Measurements from ENCODE around the gene DIP2C.

Gene DIP2C

DNA sequence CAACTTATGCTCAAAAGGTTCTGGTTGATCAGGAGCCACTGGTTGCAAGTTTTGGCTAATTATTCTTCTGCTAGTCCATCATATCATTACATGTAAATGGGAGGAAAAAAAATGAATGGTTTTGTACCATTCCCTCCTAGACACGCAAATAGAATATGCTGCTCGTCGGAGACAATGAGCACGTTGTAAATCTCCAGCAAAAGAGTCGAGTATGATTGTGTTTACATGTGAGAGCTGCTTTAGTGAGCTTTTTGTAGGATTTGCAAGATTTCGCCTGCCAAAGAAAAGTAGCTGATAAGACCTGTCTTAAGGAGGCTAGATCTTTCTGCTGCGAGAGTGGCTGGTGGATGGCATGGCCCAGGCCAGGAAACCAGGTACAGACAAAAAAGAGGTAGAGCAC lies 445.2 kb downstream of the DIP2C start:
- DNase-seq = no peak

DNA sequence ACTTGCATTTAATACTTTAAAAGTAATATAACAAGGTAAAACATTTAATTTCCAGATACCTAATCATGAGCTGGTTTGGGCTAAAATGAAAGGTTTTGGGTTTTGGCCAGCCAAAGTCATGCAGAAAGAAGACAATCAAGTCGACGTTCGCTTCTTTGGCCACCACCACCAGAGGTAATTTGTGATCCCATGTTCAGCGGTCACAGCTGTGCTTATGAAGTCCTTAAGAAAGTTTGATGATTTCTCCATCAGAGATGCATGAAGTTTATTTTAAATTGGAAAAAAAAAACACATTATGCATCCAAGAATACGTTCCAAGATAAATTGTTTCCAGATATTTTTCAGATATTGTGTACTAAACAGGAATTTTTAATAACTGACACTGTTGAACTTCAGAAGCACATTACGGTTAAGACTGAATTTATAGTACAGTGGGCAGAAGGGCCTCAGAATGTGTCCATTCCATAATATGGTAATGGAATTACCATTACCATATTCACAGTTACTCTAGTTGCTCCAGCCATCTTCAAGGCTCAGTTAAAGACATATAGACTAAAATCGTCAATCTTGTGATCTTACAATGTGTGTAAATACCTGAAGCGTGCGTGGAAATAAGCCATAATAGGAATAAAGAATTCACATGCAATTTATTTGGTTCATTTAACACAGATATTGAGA lies 447.4 kb downstream of the DIP2C start:
- no peak for DNase-seq

DNA sequence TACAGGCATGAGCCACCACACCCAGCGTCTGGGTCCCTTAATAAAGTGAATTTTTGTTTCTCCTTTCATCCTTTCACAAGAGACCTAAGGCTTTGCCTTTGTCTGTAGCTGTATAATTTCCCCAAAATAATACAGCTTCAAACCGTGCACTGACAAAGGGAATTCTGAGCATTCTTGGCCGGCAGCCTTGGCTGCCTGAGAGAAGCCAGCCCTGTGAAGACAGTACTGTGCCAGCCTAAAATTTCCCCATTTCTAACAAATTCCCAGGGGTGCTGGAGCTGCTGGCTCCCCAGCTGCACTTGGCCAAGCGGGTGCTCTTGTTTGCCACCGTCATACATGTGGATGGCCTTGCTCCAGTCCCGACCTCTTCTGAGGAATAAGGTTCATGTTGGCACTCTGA lies 448.0 kb downstream of the DIP2C start:
- no peak for DNase-seq

DNA sequence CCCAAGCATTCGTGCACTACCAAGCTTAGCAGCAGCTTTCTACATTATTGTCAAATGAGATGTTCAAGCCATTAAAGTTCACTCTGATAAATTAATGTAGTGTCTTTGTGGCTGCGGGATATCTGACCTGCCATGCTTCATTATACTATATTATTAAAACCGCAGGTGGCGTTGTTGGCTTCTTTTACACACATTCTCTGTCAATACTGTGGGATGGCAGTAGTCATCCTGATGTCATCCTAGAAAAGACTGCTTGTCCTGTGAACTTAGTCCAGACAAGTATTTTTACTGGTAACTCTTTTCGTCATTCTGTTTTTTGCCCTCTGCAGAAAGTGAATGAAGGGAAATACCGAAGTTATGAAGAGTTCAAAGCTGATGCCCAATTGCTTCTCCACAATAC lies 450.4 kb downstream of the DIP2C start:
- DNase-seq = no peak

DNA sequence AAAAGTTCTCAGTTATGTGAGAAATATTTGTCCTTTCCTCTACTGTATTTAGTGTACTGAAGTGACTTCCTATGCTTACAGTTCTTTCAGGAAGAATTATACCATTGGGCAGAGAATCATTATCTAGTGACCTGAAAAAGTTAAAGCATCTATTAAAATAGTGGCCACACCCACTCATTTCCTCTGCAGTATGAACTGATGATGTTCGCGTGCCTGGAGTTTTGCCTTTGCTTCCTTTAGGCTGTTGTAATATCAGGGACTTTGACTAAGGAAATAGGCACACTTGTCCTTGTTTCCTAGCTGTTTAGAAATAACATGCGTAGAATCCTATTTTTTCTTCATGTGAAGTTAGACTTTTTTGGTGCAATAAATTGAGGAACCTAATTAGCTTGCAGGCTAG lies 453.6 kb downstream of the DIP2C start:
- no peak for DNase-seq

DNA sequence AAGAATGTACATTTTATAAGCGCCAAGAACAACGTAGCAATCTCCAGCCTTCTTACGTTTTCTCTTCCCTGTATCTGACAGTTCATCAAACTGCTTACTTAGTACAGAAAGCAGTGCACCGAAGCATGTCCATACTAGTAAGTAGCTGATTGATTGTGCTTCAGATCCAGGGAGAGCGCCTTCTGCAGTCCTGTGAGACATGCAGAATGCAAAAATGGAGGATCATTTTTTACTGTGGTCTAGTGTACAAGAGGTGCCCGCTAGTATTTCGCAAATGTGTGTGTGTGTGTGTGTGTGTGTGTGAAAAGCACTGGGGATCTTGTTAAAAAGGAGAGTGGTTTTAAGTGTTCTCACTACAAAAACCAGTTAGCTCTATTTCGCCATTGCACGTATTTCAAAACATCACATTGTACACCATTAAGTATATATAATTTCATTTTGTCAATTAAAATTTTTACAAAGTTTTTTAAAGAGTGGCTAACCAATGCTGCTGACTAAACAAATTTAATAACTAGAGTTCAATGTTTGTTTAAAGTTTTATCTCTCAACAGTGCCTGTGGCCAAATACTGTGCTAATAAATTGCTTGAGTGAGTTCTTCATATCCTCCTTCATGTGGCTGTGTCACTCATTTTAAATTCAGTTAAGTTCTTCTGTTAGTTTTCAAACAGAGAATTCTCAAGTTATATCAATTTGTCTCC lies 454.6 kb downstream of the DIP2C start:
- DNase-seq = no peak

DNA sequence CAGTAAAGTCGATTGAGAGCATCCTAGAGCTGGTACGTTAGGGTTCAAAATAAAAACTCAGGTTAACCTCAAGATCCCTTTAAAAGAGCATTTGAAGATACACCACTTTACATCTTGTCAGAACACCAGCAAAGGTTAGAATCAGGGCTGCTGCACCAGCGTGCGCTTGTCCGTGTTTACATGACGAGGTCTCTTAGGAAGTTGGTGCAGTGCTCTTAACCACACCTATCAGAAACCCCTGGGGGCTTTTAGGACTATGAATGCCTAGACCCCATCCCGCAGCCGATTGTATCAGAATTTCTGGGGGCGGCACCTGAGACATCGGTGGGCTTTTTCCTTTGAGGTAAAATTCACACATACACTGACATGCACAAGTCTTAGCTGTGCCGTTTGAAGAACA lies 456.6 kb downstream of the DIP2C start:
- no peak for DNase-seq

DNA sequence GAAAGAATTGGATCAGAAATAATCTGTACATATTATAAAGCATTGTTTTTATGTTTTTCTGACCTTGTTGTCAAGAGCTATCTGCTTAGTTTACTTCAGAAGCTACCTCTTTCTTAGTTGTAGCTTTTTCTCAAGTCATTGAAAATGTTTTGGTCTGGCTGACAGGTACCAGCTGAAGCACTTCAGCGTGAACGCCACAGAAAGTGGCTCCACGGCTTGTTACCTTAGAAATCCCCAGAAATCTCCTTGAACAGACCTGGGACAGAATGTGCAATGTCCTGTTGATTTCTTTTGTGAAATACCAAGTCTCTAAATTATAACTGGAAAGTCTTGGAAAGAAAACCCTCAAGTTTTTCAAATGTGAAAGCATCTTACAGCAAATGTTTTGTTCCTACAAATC lies 457.4 kb downstream of the DIP2C start:
- no peak for DNase-seq

DNA sequence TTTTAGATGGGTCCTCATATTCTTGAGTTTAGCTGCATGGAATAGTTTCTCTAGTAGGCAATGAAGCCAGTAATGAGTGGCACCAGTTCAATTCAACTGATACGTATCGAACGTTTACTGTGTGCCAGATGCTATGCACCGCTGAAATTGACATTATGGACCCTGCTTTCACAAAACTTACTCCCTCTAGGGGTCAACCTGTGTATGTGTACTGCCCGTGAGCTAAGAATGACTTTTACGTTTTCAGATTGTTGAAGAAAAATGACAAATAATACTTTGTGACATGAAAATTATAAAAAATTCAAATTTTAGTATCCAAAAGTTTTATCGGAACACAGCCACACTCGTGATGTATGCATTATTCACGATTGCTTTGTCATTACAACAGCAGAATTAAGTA lies 458.7 kb downstream of the DIP2C start:
- DNase-seq = no peak

DNA sequence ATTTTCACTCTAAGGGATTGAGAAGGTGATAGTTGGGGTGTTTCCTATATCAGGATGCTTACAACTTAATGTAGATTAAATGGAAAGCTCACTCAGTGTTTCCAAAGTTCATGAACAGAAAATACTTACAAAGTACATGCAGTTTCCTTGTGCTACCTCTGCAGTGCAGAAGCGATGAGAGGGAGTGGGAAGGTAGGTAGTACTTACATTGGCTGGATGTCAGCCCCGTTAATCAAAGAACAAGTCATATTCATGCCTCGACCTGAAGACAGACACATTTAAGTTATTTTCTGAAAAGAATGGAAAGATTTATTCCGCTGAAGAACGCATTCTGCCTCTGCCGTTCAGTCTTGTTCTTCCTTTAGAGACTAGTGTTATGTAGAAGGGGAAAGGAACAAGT lies 461.1 kb downstream of the DIP2C start:
- DNase-seq = no peak

DNA sequence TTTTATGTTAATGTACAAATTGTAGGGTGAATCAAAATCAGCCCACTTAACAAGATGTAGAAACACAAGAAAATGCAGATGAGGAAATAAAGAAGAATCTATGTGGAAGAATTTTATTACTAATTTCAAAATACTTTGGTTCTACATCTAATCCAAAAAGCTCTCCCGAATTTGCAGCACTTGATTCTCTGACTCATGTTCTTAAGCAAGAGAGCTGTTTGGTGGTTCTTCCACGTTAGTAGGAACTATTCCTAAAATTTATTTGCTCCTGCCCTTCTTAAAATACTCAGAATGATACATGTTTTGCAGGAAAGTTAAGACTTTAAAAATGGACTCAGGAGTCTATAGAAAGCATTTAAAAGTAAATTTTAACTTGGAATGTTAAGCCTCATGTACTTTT lies 462.5 kb downstream of the DIP2C start:
- DNase-seq = no peak

DNA sequence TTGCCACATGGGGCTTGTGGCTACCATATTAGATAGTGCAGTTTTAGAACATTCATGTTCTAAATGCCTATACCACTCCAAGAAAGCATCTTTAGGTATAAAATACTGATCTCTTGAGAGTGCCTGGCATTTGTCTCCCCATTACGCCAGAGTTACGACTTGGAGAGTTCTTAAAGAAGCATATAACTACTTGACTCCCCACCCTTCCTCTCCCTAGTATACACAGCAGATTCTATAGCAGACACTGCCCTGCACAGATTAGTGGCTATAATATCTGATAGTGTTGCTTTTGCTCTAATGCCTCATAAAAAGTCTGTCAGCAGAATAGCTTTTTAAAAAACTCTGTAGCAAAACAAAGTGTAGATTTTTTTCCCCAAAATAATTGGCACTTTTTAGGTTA lies 463.4 kb downstream of the DIP2C start:
- no peak for DNase-seq

DNA sequence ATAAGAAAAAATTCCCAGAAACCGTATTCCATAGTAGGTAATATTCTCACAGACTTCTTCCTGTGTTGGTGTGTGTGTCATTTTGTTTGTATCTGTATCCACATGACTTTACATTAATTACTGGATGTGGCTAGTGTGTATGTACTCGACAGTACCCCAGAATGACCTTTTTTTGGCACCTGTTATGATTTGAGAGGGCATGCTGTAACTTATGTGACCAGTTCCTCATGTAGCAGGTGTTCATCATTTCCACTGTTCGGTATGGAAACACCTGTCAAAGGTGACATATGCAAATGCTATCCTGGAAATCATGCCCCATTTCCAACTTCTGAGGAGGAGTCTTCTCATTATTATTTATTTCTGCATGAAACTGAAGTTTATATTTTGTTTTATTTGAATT lies 464.9 kb downstream of the DIP2C start:
- DNase-seq = no peak

Measured in NCI-H446 treated with DMSO at 0.1 percent for 48 hours (cell line).